NCI-H2227 (cell line): ENCODE data around the gene MX2.
A peak's percentile ranks its signal among the peaks of the same experiment; 100 is the strongest.
"Not testable (repeated sequence)": the region's sequence is repeated elsewhere in the genome, so short reads cannot be mapped to it uniquely, and the experiment has no call there.

Experiments used
- DNase-seq: peaks from one replicate; lab custom pipeline; 2025; ENCODE audit not compliant: unreplicated experiment; lab: John Stamatoyannopoulos, UW

The MX2 gene

GRCh38 chr21:41410767-41411448 is 49.1 kb downstream of the MX2 start:
- no peak for DNase-seq

GRCh38 chr21:41411449-41412089 is 49.7 kb downstream of the MX2 start:
- DNase-seq: no peak

GRCh38 chr21:41417505-41417904 is 55.7 kb downstream of the MX2 start:
- not testable (repeated sequence) for DNase-seq

- no peak for DNase-seq
These were observed 56.6 kb downstream of the MX2 start for GRCh38 chr21:41418393-41418792.

DNA sequence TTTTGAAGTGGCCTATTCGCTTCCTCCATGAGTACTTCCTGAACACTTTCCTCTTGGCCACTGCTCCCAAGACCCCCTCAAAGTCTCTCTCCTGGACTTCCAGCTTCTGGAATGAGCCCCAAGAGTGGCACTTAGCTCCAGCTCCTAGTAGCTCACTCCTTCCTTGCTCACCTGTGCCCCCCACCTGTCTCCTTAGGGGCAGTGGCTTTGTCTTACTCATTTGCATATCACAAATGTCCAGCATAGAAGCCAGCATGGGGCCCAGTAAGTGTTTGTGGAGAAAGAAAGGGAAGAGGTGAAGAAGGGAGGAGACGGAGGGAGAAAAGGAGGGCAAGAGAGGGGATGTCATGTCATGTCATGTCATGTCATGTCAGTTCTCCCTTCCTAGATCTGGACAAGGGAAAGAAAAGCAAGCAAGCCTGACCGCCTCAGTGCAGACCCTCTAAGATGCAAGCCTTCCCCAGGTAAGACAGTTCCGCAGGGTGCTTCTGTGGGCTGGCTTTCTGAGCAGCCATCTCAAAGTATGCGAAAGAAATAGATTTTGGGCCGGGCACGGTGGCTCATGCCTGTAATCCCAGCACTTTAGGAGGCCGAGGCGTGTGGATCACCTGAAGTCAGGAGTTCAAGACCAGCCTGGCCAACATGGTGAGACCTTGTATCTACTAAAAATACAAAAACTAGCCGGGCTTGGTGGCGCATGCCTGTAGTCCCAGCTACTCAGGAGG is 57.3 kb downstream of the MX2 start:
- no peak for DNase-seq

GRCh38 chr21:41419921-41420862 is 58.4 kb downstream of the MX2 start:
- DNase-seq: peak; percentile 85

GRCh38 chr21:41420998-41421397 is 59.2 kb downstream of the MX2 start:
- not testable (repeated sequence) for DNase-seq

- DNase-seq: no peak
These were observed 60.9 kb downstream of the MX2 start for GRCh38 chr21:41422546-41423304.

DNA sequence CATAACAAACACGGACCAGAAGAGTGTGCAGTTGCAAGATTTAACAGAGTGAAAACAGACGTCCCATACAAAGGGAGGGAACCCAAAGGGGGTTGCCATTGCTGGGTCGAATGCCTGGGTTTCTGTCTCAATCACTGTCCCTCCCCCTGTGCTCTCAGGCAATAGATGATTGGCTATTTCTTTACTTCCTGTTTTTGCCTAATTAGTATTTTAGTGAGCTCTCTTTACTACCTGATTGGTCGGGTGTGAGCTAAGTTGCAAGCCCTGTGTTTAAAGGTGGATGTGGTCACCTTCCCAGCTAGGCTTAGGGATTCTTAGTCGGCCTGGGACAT is 61.4 kb downstream of the MX2 start:
- not testable (repeated sequence) for DNase-seq

DNA sequence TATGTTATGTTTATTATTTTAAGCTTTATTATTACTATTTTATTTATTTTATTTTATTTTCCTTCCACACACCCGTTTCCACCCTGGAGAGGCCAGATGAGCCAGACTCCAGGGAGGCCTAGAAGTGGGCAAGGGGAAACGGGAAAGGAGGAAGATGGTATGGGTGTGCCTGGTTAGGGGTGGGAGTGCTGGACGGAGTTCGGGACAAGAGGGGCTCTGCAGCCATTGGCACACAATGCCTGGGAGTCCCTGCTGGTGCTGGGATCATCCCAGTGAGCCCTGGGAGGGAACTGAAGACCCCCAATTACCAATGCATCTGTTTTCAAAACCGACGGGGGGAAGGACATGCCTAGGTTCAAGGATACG is 63.7 kb downstream of the MX2 start:
- DNase-seq: no peak

- peak; percentile 48 for DNase-seq
These were observed 64.3 kb downstream of the MX2 start, which contains the start of gene MX1 for GRCh38 chr21:41425954-41426675. Gene MX1 (plus strand): TSS chr21:41426239. CDS start chr21:41432071, 5,832 bp downstream.

DNA sequence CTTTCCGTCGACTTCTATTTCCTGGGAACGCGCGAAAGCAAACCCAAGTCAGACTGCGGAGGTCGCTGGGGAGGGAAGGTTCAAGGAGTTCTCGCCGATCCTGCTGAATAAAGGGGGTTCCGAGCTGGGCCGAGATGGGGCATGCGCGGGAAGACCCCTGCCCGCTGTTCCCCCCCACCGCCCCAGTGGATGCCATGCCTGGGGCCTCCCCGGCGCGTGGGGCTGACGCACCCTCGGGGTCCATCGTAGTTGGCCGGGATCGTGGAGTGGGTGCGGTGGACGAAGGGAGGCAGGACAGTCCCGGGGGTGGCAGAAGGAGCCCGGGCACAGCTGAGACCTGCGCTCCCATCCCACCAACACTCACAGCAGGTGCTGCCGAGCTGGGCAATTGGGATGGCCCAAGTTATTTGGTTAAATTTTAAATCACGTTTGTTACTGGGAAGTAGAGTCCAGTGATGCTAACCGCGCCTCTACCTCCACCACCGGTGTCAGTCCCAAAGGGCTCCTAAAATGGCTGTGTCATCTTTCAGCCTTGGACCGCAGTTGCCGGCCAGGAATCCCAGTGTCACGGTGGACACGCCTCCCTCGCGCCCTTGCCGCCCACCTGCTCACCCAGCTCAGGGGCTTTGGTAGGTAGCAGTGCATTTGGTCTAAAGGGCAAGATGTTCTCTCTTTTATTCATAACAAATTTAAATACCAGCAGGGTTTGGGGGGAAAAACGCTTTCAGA is 65.0 kb downstream of the MX2 start:
- no peak for DNase-seq

- DNase-seq: no peak
These were observed 65.7 kb downstream of the MX2 start for GRCh38 chr21:41427556-41427955.

GRCh38 chr21:41428311-41428710 is 66.5 kb downstream of the MX2 start:
- no peak for DNase-seq

DNA sequence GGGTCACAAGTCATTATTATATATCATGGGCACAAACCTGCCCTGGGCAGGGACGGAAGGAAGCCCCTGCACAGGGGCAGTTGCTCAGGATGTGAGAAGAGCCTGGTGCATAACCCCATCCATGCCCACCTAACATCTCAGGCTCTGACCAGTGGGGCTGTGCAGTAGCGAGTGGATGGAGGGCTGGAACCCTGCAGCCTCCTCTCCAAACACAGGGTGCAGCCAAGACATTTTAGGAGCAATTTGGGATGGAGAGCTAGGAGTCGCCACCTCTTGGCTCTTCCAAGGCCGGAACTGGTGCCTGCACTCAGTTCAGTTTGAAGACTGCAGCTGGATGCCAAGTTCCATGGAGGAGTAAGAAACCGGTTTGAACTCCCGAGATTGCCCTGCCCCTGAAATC is 67.0 kb downstream of the MX2 start:
- DNase-seq: no peak

GRCh38 chr21:41429305-41429704 is 67.5 kb downstream of the MX2 start:
- no peak for DNase-seq

DNA sequence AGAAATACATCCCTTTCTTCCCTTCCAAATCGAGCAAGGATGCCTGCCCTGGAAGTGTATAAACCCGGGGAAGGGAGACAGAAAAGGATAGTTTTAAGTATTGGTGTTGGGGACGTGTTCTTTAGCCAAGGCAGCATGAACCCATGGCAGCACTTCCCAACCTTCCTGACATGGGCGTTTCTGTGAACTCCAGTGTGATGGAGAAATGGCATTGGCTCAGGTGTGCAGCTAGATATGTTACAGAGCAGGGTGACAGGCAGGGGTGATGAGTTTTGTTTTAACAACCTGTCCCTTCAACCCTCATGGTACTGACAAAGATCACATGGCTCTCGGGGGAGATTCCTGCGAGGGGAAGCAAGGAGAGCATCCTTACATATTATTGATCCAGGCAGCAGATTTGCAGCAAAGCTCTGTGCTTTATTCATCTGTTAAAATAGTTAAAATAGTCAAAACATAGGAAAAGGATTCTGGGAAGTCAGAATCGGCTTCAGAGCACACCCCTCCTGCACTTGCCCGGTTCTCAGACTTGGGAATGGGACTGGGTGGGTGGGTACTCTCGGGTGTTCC is 68.2 kb downstream of the MX2 start:
- no peak for DNase-seq

DNA sequence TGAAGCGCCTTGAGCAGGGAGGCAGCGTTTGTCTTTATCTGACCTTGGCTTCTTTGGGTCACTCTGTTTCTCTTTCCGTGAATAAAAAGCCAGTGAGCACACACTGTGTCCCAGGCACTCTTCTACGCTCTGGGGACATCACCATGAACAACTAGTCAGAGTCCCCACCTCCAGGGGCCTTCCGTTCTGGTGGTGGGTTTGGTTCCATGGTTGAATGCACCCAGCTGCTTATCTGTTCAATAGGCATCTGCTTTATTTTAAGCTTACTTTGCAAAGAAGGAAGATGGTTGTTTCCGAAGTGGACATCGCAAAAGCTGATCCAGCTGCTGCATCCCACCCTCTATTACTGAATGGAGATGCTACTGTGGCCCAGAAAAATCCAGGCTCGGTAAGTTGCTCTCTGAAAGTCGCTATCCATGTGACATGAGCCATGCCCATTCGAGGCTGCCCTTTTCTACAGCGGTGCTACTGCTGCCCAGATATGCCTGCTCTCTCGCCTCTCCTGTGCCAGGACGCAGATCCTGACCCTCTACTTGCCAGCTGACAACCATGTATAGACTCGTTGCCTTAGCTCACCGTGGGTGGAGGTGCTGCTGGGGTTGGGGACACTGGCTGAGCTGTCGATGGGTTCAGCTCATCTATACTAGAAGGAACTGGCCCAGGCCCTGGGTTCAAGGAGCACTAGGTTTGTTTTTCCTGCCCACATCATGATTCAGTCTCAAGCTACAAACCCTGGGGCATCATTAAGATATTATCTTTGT is 70.1 kb downstream of the MX2 start:
- DNase-seq: no peak
